HG03196 (cell line): ENCODE data around the gene ISG15.
"Not testable (repeated sequence)": the region's sequence is repeated elsewhere in the genome, so short reads cannot be mapped to it uniquely, and the experiment has no call there.

Source experiments
- ATAC-seq: cut with Tn5 transposase; IDR thresholded peaks from one replicate; pipeline ENCODE4 v1.9.1; 2021; ENCODE audit not compliant: unreplicated experiment

Gene ISG15

DNA sequence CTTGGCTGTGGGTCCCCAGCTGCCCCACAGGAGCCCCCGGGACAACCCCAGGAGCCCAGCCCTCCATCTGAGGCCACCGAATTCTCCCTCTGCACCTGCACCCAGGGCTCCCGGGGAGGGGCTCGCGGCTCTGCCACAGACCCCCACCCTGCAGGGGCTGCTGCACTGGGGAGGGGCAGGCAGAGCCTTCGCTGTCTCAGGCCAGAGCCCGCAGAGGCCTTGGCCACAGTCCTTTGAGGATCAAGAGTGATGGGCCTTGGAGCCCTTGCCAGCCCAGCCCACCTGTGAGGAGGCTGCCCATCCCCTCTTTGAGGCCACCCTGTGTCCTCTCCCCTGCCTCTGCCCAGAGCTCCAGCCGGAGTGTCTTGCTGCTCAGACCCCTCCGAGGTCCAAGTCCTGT is 37.9 kb upstream of the ISG15 start:
- no peak for ATAC-seq

DNA sequence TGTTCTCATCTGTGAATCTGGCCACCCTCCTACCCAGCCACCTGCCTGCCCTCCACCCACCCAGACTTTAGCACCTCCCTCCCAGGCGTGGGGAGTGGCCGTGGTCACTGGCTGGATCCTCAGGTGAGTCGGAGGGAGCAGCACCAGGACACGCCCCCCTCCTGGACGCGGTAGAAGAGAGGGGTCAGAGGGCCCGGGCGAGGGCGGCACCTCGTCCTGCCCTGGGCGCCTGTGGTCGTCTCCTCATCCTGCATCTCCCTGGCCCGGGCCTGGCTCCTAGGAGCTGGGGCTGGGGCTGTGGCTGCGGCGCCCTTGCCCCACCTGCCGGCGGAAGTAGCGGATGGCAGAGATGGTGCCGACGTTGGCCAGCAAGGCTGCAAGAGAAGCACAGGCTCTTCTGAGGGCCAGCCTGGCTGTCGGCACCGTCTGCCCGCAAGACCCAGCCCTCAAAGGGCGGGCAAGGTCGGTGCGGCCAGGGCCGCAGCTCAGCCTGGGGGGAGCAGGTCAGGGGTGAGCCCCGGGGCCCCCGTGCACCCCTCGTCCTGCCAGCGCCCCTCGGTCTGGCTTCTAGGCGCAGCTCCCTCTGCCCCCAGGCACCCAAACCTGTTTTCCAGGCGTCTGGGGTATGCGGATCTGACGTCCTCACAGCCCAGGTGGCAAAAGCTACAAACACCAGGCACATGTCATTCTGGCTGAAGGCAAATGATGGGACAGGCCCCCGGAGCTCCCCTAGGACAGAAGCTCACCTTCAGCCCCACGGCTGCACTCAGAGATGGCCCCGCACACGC is 37.2 kb upstream of the ISG15 start:
- ATAC-seq, result peak; percentile 51

DNA sequence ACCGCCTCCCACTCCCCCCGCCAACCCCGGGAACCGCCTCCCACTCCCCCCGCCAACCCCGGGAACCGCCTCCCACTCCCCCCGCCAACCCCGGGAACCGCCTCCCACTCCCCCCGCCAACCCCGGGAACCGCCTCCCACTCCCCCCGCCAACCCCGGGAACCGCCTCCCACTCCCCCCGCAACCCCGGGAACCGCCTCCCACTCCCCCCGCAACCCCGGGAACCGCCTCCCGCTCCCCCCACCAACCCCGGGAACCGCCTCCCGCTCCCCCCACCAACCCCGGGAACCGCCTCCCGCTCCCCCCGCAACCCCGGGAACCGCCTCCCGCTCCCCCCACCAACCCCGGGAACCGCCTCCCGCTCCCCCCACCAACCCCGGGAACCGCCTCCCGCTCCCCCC is 36.5 kb upstream of the ISG15 start:
- not testable (repeated sequence) for ATAC-seq

DNA sequence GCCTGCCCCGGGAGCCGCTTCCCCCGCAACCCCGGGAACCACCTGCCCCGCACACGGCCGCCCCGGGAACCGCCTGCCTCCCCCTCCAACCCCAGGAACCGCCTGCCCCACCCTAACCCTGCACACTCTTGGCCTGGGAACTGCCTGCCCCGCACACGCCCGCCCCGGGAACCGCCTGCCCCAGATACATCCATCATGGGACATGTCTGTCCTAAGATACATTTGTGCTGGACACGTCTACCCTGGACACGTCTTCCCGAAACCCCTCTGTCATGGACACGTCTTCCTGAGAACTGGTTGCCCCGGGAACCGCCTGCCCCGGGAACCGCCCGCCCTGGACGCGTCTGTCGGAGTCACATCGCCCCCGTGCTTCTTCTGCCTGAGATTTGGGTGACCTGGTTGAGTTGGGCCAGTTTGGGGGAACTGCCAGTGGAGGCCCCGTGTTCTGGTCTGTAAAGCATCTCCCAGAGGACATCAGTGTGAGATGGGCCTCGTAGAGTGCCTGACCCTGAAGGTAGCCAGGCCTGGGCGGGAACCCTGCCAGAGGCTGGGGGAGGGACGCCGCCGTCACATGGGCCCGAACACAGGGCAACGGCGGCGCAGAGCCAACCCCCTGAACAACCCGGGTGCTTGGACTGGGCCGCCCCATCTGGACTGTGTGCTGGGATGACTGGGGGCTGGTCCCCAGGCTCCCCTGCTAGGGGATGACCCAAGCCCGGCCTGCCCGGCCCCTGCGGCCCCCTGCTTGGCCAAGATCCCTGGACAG is 35.0 kb upstream of the ISG15 start:
- no peak for ATAC-seq

DNA sequence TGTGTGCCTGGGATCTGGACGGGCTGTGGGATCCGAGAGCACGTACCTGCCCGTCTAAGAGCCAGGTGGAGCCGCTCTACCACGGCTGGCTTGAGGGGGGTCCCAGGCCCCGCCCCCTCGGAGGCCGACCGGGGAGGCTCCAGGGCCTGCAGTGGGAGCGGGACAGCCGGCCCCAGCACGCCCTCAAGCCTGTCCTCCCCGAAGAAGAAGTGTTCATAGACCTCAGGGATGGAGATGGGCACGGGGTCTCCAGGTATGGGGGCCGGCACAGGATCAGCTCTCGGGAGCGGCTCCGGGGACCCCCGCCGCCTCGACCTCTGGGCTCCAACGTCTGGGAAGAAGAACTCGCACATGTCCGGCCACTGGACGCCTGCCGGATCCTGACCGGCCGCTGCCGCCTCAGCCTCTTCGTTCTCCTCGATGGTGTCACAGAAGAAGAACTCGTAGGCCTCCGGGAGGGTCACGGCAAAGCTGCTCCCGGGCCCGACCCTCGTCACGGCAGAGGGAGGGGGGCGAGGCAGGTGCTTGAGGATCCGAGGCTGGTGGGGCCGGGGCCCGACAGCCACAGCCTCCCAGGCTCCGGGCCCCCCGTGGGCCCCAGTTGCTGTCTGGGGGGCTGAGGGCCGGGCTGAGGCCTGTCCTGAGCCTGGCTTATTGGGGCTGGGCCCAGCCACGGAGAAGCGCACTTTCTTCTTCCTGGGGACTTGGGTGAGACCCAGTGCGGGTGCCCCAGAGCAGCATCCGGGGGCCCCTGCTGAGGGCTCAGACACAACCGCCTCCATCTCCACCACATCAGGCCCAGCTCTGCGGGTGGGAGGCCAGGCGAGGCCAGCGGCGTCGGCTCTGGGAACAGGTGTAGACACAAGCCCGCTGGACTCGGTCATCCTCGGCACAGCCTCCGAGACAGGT is 34.2 kb upstream of the ISG15 start:
- ATAC-seq, result no peak

DNA sequence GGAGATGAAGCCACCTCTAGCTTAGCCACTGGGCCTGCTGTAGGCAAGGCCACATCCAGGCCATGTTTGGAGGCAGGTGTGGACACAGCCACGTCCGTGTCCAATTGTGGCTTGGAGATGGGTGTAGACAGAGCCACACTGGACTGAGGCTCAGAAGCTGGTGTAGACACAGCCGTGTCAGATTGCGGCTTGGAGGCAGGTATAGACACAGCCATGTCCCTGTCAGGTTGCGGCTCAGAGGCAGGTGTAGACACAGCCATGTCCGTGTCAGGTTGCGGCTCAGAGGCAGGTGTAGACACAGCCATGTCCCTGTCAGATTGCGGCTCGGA is 33.6 kb upstream of the ISG15 start:
- no peak for ATAC-seq

DNA sequence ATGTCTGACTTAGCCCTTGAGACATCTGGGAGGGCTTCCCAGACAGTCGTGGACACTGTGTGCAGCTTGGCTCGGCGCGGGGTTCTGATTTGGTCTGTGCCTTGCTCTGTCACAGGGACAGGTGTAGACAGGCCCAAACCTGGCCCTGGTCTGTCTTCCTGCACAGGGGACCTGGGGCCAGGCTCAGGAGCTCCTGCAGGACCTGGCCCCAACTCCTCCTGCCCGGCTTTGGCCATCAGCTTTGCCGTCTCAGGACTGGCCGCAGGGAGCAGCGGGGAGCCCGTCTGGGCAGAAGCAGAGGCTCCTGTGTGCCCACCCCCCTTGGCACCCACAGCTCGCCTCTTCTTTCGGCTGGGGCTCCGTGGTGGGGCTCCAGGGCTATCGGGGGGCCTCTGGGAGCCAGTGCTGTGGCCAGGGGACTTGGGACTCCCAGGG is 33.1 kb upstream of the ISG15 start:
- ATAC-seq, result no peak

DNA sequence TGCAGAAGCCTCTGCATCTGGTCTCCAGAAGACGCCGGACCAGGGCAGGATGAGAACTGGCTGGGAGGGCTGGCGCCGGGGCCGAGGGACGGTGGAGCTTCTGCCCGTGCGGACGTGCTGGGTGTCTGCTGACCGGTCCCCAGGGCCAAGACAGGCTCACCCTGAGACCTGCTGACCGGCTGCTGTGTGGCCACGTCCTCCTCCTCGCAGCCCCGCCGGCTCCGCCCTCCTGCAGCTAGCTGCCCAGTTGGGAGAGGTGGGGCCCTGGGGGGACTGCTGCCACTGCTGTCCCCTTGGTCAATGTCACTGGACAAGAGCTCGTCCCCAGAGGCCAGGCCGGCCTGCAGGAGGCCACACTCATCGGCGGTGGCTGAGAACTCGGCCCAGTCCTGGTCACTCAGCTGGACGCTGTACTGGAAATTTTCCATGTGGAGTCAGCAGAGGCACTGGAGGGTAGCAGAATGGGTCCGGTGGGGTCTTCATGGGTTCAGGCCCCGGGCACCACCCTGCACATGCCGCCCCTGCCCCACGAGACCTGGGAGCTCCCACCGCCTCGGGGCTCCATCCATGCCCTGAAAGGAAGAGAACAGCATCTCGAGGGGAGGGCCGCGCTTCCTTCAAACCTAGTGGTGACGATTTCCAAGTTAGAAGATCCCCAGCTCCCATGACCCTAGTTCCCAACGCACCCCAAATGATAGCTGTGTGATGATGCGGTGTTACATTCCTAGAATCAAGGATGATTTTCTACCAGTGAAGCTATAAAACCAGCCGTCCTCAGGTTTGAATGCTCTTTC is 32.5 kb upstream of the ISG15 start:
- ATAC-seq, result no peak

DNA sequence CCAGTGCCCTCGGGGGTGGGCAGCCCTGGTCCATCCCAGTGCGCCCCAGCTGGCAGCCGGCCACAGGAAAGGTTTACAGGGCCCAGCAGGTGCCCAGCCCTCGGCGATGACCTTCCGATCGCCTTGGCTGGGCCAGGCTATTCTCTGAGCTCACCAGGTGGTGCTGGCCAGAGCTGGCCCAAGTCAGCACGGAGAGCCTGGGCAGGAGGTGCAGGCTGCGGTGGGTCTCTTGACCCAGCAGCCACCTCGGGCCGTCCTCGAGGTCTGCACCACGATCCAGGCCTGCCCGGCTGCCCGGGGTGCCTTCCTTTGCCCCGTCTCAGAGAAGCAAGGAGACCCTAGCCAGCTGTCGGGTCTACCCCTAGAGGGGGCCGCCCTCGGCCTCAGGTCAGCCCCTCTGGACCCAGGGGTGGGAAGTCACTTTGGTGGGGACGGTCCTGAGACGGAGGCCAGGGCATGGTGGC is 31.8 kb upstream of the ISG15 start:
- ATAC-seq, result no peak

DNA sequence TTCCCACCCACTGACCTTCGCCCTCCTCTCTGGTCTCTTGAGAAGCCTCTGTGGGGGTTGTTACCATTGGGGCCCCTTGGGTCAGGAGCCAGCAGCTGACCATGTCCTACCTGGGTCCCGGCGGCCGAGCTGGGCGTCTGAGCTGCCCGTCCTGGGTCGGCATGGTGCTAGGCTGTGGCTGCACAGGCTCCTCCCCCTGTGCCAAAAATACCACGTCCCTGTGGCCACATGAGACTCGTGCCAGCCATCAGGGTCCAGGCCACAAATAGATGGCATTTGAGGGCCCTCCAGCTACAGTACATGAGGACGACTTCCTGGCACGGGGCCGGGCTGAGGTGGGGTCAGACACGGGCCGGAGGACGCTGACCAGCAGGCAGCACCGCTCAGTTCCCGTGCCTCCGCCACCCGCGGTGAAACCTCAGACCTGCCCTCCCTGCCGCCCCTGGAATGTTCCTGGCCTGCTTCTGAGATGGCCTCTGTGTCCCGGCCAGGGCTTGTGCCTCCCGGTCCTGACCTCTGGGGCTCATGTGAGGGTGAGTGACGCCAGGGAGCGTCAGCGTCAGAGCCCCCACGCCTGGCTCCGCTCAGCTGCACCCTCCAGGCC is 31.2 kb upstream of the ISG15 start, which contains the start of gene PERM1:
TSS of gene PERM1 (minus strand) at position 139 of the 604 bp plus-strand sequence. CDS start 1,064 bp downstream, outside the sequence.
- ATAC-seq, result no peak

DNA sequence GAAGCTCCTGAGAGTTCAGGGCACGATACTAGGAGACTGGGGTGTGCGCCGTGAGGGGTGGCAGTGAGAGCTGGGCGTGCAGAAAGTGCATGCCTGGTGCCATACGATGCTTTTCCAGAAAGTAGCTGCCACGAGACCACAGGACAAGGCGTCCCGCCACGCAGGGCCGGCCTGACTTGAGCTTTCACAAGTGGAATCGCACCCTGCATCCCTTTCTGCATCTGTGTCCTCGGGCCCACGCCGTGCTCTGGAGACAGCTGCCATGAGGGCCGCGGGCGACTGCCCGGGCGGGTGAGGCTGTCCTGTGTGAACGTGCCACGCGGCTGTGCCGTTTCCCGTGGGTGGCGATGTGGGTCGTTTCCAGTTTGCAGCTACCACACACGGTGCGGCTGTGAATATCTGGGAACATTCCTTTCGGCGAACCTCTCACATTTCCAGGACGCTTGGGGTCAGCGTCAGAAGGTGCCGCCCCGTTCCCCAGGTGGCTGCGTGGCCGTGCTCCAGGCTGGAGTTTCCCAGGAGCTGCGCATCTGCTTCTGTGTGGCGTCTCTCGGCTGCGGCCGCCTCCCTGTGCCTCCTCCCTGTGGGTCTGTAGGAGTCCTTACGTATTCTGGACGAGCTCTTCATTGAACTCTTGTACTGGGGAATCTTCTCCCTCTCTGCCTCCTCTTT is 30.4 kb upstream of the ISG15 start:
- ATAC-seq, result no peak

DNA sequence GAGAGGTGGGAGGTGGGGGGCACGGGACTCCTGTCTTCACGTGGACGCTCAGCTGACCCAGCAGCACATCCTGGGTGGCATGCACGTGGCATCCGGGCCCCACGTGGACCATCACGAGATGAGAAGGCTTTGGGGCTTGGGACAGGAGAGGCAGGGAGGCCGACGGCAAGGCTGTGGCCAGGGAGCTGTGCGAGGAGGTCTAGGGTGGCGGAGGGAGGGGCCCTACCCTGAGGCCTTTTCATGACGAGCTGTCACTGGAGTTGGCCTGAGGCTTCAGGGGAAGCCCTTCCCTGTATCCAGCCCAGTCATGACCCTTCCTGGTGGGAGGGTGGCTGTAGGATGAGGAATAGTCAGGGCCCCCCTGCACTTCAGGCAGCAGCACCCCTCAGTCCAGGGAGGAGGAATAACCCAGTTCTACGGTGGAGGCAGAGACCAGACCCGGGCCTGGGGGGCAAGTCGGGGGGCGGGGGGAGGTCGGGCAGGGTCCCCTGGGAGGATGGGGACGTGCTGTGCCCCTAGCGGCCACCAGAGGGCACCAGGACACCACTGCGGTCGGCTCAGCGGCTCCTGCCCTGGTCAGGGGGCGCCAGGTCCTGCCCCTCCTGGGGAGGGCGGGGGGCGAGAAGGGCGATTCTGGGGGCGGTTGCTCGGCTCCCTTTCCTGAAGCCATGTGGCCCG is 29.4 kb upstream of the ISG15 start:
- ATAC-seq, result no peak

DNA sequence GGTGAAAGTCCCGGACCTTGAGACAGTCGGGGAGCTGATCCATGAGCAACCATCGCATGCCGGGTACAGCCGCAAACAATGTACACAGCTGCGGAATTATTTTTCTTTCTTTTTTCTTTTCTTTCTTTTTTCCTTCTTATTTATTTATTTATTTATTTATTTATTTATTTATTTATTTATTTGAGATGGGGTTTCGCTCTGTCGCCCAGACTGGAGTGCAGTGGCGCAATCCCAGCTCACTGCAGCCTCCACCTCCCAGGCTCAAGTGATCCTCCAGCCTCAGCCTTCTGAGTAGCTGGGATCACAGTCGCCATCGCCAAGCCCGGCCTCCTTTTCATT is 28.9 kb upstream of the ISG15 start:
- ATAC-seq, result no peak

DNA sequence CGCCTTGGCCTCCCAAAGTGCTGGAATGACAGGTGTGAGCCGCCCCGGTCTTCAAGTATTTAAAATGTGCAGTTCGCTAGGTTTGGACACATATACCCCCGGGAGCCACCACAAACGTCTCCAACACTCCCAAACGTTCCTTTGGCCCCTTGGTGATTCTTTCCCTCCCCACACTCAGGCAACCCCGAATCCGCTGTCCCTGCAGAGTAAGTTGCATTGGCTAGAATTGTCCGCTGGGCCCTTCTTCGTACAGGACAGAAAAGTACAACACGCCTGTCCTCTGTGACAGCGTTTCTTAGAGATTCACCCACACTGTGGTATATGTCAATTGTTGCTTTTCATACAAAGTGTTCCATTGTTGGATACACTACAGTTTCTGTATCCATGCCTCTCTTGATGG is 28.2 kb upstream of the ISG15 start:
- ATAC-seq, result no peak

DNA sequence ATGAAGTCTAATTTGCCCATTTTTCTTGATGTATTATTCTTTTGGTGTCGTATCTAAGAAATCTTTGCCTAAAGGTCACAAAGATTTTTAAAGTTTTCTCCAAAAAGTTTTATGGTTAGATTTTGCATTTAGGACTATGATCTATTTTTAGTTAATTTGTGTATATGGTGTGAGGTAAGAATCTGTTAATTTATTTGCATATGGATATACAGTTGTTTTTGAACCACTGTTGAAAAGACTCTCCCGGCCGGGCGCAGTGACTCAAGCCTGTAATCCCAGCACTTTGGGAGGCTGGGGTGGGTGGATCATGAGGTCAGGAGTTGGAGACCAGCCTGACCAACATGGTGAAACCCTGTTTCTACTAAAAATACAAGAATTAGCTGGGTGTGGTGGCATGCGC is 25.2 kb upstream of the ISG15 start:
- ATAC-seq, result not testable (repeated sequence)

DNA sequence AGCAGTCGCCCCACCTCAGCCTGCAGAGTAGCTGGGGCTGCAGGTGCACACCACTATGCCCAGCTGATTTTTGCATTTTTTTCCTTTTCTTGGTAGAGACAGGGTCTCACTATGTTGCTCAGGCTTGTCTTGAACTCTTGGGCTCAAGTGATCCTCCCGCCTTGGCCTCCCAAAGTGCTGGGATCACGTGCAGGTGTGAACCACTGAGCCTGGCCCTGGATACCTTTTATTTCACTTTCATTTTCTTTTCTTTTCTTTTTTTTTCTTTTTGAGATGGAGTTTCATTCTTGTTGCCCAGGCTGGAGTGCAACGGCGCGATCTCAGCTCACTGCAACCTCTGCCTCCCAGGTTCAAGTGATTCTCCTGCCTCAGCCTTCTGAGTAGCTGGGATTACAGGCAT is 22.0 kb upstream of the ISG15 start:
- not testable (repeated sequence) for ATAC-seq

DNA sequence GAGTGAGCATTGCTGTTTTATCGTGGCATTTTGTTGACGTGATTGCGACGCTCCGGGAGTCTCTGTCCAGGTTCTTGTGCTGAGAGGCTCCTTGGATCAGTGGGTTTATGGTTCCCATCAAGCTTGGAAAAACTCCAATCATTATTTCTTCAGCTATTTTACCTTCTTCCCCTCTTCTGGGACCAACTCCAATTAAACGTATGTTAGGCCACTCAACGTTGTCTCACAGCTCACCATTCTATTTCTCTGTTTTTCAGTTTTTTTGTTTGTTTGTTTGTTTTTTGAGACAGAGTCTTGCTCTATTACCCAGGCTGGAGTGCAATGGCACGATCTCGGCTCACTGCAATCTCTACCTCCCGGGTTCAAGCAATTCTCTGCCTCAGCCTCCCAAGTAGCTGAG is 21.4 kb upstream of the ISG15 start:
- no peak for ATAC-seq

DNA sequence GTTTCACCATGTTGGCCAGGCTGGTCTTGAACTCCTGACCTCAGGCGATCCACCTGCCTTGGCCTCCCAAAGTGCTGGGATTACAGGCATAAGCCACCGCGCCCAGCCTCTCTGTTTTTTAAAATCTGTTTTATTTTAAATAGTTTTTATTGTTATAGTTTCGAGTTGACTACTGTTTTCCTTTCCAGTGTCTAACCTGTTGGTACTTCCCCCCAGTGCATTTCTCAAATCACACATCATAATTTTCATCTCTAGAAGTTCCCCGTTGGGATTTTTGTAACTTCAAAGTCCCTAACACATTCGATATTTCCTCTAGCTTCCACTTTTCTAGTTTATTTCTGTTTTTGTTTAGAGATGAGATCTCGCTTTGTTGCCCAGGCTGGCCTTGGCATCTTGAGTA is 20.9 kb upstream of the ISG15 start:
- no peak for ATAC-seq

DNA sequence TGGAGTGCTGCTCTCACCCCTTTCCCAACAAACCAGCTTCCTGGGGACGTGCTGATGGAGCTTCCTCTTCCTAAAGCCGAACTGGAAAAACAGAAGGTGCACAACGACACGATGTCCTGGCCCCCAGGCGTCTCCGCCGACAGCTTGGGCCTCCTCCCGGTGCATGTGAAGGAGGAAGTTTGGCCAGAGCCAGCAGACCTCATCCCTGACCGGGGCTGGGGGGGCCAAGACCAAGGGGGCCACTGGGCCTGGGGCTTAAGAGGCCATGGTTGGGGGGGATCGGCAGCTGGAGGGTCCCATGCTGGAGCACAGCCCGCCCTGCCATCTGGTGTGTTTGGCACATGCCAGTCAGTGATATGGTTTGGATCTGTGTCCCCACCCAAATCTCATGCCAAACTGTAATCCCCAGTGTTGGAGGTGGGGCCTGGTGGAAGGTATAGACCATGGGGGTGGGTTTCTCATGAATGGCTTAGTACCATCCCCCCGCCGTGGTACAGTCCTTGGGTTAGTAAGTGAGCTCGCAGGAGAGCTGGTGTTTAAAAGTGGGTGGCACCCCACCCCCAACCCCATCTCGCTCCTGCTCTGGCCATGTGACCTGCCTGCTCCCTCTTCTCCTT is 19.8 kb upstream of the ISG15 start:
- no peak for ATAC-seq
